GM12878 (cell line): ENCODE data around the gene ADAP1. TPM values are rescaled to one million over a fixed set of nuclear protein-coding genes. Genes with fewer than 3 reads are reported as not detected.

Source experiments
- ATAC-seq: fragments of 200-7000 bp; cut with Tn5 transposase; 3 replicates; pipeline ENCODE4 v1.9.1; 2020; ENCODE audit warnings: mild to moderate bottlenecking, moderate library complexity
- BruUV-seq: library from RNA; stranded (reverse); fragments of 400-500 nt; replicated peaks from 2 replicates; lab custom pipeline; 2021; lab: Mats Ljungman, UMichigan
- CTCF ChIA-PET: fragments of 300-600 bp; sonication (Branson Sonifier 250); formaldehyde crosslinking; extraction: SDS; loops from one replicate; lab custom pipeline; 2021; ENCODE audit warnings: inconsistent platforms; lab: Yijun Ruan, JAX
- POLR2A ChIA-PET: fragments of 350-600 bp; formaldehyde crosslinking; extraction: SDS; loops from one replicate; lab custom pipeline; 2021; ENCODE audit warnings: inconsistent platforms; lab: Charles Lee
- RAD21 ChIA-PET: fragments of 300-600 bp; sonication (Branson Sonifier 250); formaldehyde crosslinking; loops from one replicate; lab custom pipeline; 2023; ENCODE audit warnings: antibody characterized with exemption; ENCODE audit not compliant: unreplicated experiment; lab: Charles Lee
- SMC1A ChIA-PET: fragments of 300-600 bp; sonication (Branson Sonifier 250); formaldehyde crosslinking; loops from one replicate; lab custom pipeline; 2023; ENCODE audit not compliant: unreplicated experiment, uncharacterized antibody; lab: Charles Lee
- DNase-seq: peaks from one replicate; pipeline ENCODE4 v3.0.0-alpha.2; 2011; ENCODE audit warnings: low read depth, low spot score
- FAIRE-seq: peaks from 3 replicates; lab custom pipeline; 2011; peaks lifted over from hg19 to GRCh38; lab: Jason Lieb, UNC
- H2AFZ ChIP-seq: 2 replicates; pipeline ENCODE4 v1.6.0; 2011; ENCODE audit warnings: low read depth, low read length, control low read depth; ENCODE audit not compliant: control insufficient read depth
- H3K27ac ChIP-seq: 2 replicates; pipeline ENCODE4 v1.5.1; 2011; ENCODE audit warnings: control low read depth; ENCODE audit not compliant: control insufficient read depth, insufficient read depth
- H3K27me3 ChIP-seq, 2 experiments: replicated peaks in 1 of 2; 2 replicates each; pipeline versions ENCODE4 v1.6.0 to v1.6.1; 2011; ENCODE audit warnings: low read length in 1 of 2; ENCODE audit not compliant: control insufficient read depth in 2 of 2, insufficient read depth in 2 of 2
- H3K36me3 ChIP-seq, 2 experiments: 2 replicates each; pipeline ENCODE4 v1.5.1; 2011; ENCODE audit warnings: low read length in 1 of 2; ENCODE audit not compliant: control insufficient read depth in 2 of 2, insufficient read depth in 2 of 2
- H3K4me1 ChIP-seq: 2 replicates; pipeline ENCODE4 v1.6.1; 2011; ENCODE audit warnings: mild to moderate bottlenecking, low read length, moderate library complexity, mixed read lengths; ENCODE audit not compliant: control insufficient read depth, insufficient read depth
- H3K4me2 ChIP-seq: 2 replicates; pipeline ENCODE4 v1.6.0; 2011; ENCODE audit warnings: control low read depth; ENCODE audit not compliant: control insufficient read depth, insufficient read depth
- H3K4me3 ChIP-seq: fragments of 200-600 bp; sonication (generic); 2 replicates; pipeline ENCODE4 v1.5.1; 2016
- H3K79me2 ChIP-seq: 2 replicates; pipeline ENCODE4 v1.6.0; 2011; ENCODE audit warnings: low read length; ENCODE audit not compliant: control insufficient read depth, insufficient read depth
- H3K9ac ChIP-seq: 2 replicates; pipeline ENCODE4 v1.8.0; 2011; ENCODE audit warnings: low read length, control low read depth, mixed read lengths; ENCODE audit not compliant: control insufficient read depth, insufficient read depth
- H3K9me3 ChIP-seq: replicated peaks from 3 replicates; pipeline ENCODE4 v1.5.1; 2011; ENCODE audit warnings: mild to moderate bottlenecking, low read length; ENCODE audit not compliant: control insufficient read depth, insufficient read depth
- H4K20me1 ChIP-seq: 2 replicates; pipeline ENCODE4 v1.6.0; 2011; ENCODE audit not compliant: control insufficient read depth, insufficient read depth
- BACH1 ChIP-seq: fragments of 450-650 bp; IDR thresholded peaks from 2 replicates; pipeline ENCODE4 v1.6.1; 2017; ENCODE audit warnings: mild to moderate bottlenecking, borderline replicate concordance
- BMI1 ChIP-seq: fragments of 450-650 bp; IDR thresholded peaks from 2 replicates; pipeline ENCODE4 v1.6.1; 2016; ENCODE audit warnings: mild to moderate bottlenecking, moderate library complexity, borderline replicate concordance
- CHD4 ChIP-seq: fragments of 200-600 bp; sonication (generic); IDR thresholded peaks from 2 replicates; pipeline ENCODE4 v1.6.1; 2016; ENCODE audit warnings: mild to moderate bottlenecking
- CREB1 ChIP-seq: IDR thresholded peaks from 2 replicates; pipeline ENCODE4 v1.6.1; 2012; ENCODE audit warnings: low read depth, mild to moderate bottlenecking, inconsistent platforms
- CUX1 ChIP-seq: IDR thresholded peaks from 2 replicates; pipeline ENCODE4 v1.6.1; 2012; ENCODE audit warnings: improper control_type of control experiment, low read depth, low read length; ENCODE audit not compliant: insufficient replicate concordance
- EED ChIP-seq: sonication (generic); IDR thresholded peaks from 2 replicates; pipeline ENCODE4 v1.6.1; 2016; ENCODE audit warnings: antibody characterized with exemption, low read depth
- HDGF ChIP-seq: fragments of 450-650 bp; IDR thresholded peaks from 2 replicates; pipeline ENCODE4 v1.6.1; 2016; ENCODE audit warnings: antibody characterized with exemption
- IKZF2 ChIP-seq, 2 experiments: fragments of 450-650 bp; IDR thresholded peaks; 2 replicates each; pipeline ENCODE4 v1.6.1; 2017; ENCODE audit warnings: mild to moderate bottlenecking in 2 of 2, moderate library complexity in 2 of 2
- MAX ChIP-seq: IDR thresholded peaks from 2 replicates; pipeline ENCODE4 v1.6.1; 2012; ENCODE audit warnings: low read depth, low read length, improper control_type of control experiment
- MEF2A ChIP-seq: IDR thresholded peaks from 2 replicates; pipeline ENCODE4 v1.6.1; 2011; ENCODE audit warnings: low read depth, mild to moderate bottlenecking, low read length, moderate library complexity; ENCODE audit not compliant: insufficient read depth
- NFIC ChIP-seq: IDR thresholded peaks from 2 replicates; pipeline ENCODE4 v1.6.1; 2012; ENCODE audit warnings: low read depth, mild to moderate bottlenecking, inconsistent platforms, low read length, moderate library complexity
- NKRF ChIP-seq: fragments of 450-650 bp; conservative IDR thresholded peaks from 2 replicates; pipeline ENCODE4 v1.6.1; 2017; ENCODE audit warnings: mild to moderate bottlenecking, moderate library complexity
- NR2C2 ChIP-seq: IDR thresholded peaks from 2 replicates; pipeline ENCODE4 v1.6.1; 2011; ENCODE audit warnings: borderline replicate concordance, low read depth; ENCODE audit not compliant: control insufficient read depth, insufficient read length
- STAT1 ChIP-seq: fragments of 450-650 bp; conservative IDR thresholded peaks from 2 replicates; pipeline ENCODE4 v1.6.1; 2014; ENCODE audit warnings: antibody characterized with exemption, mild to moderate bottlenecking
- TBL1XR1 ChIP-seq: IDR thresholded peaks from 2 replicates; pipeline ENCODE4 v1.6.1; 2012; ENCODE audit warnings: low read depth, low read length, improper control_type of control experiment
- YY1 ChIP-seq: IDR thresholded peaks from 2 replicates; pipeline ENCODE4 v1.6.1; 2011; ENCODE audit warnings: low read depth, mild to moderate bottlenecking, low read length
- WGBS: methylation state at CpG from one replicate; pipeline ENCODE4 v1.1.6; 2016; ENCODE audit warnings: low lambda C conversion rate; ENCODE audit not compliant: insufficient replicate concordance, insufficient coverage; ENCODE audit errors: missing lambda C conversion rate; 5-methylcytosine and 5-hydroxymethylcytosine counted together
- in situ Hi-C: fragments of 300-500 bp; cut with MboI; formaldehyde crosslinking; loops from 9 replicates; pipeline ENCODE4 v1.14.3; 2018; ENCODE audit warnings: mixed read lengths
- intact Hi-C: fragments of 100-400 bp; cut with micrococcal nuclease; formaldehyde crosslinking; loops from one replicate; pipeline ENCODE4 v1.14.2; 2022; ENCODE audit not compliant: unreplicated experiment
- polyA plus RNA-seq, 11 experiments: library from polyadenylated mRNA; depleted of rRNA in 4 of 11; unstranded in 6 of 11; stranded (reverse) in 5 of 11; fragments of >200 nt; fragmentation: Nextera tagmentation in 4 of 11; fragmentation: Illumina TruSeq in 1 of 11; extraction: Ambion mirVana in 4 of 11; extraction: Trizol in 1 of 11; gene quantifications; 1 replicate in 1 of 11; 2 replicates in 10 of 11; pipeline versions ENCODE4 v1.2.1 to v1.2.3, GENCODE V29; 2011 to 2016; ENCODE audit warnings: inconsistent platforms in 2 of 11, missing spikeins in 2 of 11, low read depth in 1 of 11
- total RNA-seq, 4 experiments: library from RNA; depleted of rRNA in 3 of 4; stranded (reverse); fragments of >200 nt in 3 of 4; fragmentation: Illumina TruSeq in 1 of 4; extraction: Trizol in 1 of 4; gene quantifications; 2 replicates each; pipeline versions ENCODE4 v1.2.1 to v1.2.3, GENCODE V29; 2013 to 2021

ADAP1 gene
- total and polyA plus RNA-seq, 10 of the 15 experiments (the other 5 are each of a cell fraction or from before 2014, with no cell fraction given), result 0.22 to 44.2 (median 22.0) TPM; not detected in 1

GRCh38 chr7:939843-940242 lies 14.6 kb downstream of the ADAP1 start:
- BruUV-seq, result no TSS peak
- no peak overlapping the region for H2AFZ ChIP-seq
- intact Hi-C loops, result no loop called here
- H3K9ac ChIP-seq, result no peak overlapping the region
- H3K9me3 ChIP-seq, result peaks cover 15% of the 10 kb centered on the region
- H3K4me2 ChIP-seq, result no peak overlapping the region
- DNase-seq, result no peak
- no peaks in the 10 kb centered on the region for H3K27me3 ChIP-seq
- 87% methylated on average over 4 of the region's 4 CpGs for WGBS
- no peak overlapping the region for H3K4me3 ChIP-seq
- POLR2A ChIA-PET, result interaction anchor here (0.6 kb wide), 2 partner anchors 9 to 1459 kb away, joined by 3 read pairs; no protein-coding TSS in a partner anchor
- RAD21 ChIA-PET, result no interaction called here
- no peak overlapping the region for H3K27ac ChIP-seq
- peaks cover 5% of the 10 kb centered on the region; the same call in 1 of the 2 replicates for H3K79me2 ChIP-seq
- peaks cover 0 to 4% of the 10 kb centered on the region in 2 experiments; a peak in 2 of 4 replicates for H3K36me3 ChIP-seq
- H3K4me1 ChIP-seq, result peaks cover 16% of the 10 kb centered on the region
- CTCF ChIA-PET, result interaction anchor here (2.6 kb wide), 1 partner anchor 10 kb away, joined by 8 read pairs; no protein-coding TSS in a partner anchor
- no peak for TF ChIP-seq STAT1
- no peak for TF ChIP-seq MAX
- no peak for TF ChIP-seq MEF2A
- no peak for TF ChIP-seq EED
- TF ChIP-seq HDGF, result no peak
- TF ChIP-seq BMI1, result no peak
- no peak for TF ChIP-seq TBL1XR1
- no peak for TF ChIP-seq CHD4
- TF ChIP-seq NR2C2, result no peak
- no peak for TF ChIP-seq IKZF2 (IDR thresholded peaks at IDR 0.05)
- no peak for TF ChIP-seq YY1
- no peak for TF ChIP-seq NFIC
- TF ChIP-seq NKRF, result no peak
- TF ChIP-seq CUX1, result no peak
- TF ChIP-seq CREB1, result no peak
- TF ChIP-seq BACH1, result no peak
- H4K20me1 ChIP-seq, result no peaks in the 10 kb centered on the region
- in situ Hi-C loops, result no loop called here
- FAIRE-seq, result no peak
- SMC1A ChIA-PET, result interaction anchor here (2.4 kb wide), 1 partner anchor 11 kb away, joined by 9 read pairs; no protein-coding TSS in a partner anchor
- no peak for ATAC-seq
